Measurements from ENCODE around the gene EMB.
"Not testable (repeated sequence)": the region's sequence is repeated elsewhere in the genome, so short reads cannot be mapped to it uniquely, and the experiment has no call there.

- not testable (repeated sequence) for TF ChIP-seq CTCF (IDR thresholded peaks at IDR 0.05; ENCODE audit: control extremely low read depth in 1 of 3, insufficient read depth in 1 of 3, low read depth in 1 of 3, low read length in 3 of 3); POLR2A (IDR thresholded peaks at IDR 0.05; ENCODE audit: control extremely low read depth in 1 of 2, low read depth in 2 of 2, low read length in 2 of 2); TAF1 (IDR thresholded peaks at IDR 0.05; ENCODE audit: low read depth, low read length); EZH2 (IDR thresholded peaks at IDR 0.05; ENCODE audit: low read depth, low read length, severe bottlenecking); JUN (IDR thresholded peaks at IDR 0.05; ENCODE audit: low read depth, low read length); HDAC6 (IDR thresholded peaks at IDR 0.05; ENCODE audit: low read depth, low read length); RBBP5 (IDR thresholded peaks at IDR 0.05; ENCODE audit: borderline replicate concordance, low read depth, low read length); BRCA1 (IDR thresholded peaks at IDR 0.05; ENCODE audit: low read depth, low read length); BCL11A (IDR thresholded peaks at IDR 0.05; ENCODE audit: low read depth in 2 of 2, low read length in 2 of 2); SUZ12 (IDR thresholded peaks at IDR 0.05; ENCODE audit: low read length); CBX5 (IDR thresholded peaks at IDR 0.05; ENCODE audit: low read depth, low read length); MAX (IDR thresholded peaks at IDR 0.05); SIN3A (conservative IDR thresholded peaks at IDR 0.05 in 1 of 2, IDR thresholded peaks at IDR 0.05 in 1 of 2; ENCODE audit: low read depth in 1 of 2, low read length in 2 of 2); USF2 (IDR thresholded peaks at IDR 0.05; ENCODE audit: low read length)
Observed at GRCh38 chr5:50410932-50411331, 30.2 kb downstream of the EMB start.

Data from H1 (cell line).